GM12891 (cell line): ENCODE data around the gene C3.

ENCODE experiments used
- PAX5 ChIP-seq: IDR thresholded peaks from 2 replicates; pipeline ENCODE4 v1.6.1; 2011; ENCODE audit warnings: low read length, moderate library complexity, mild to moderate bottlenecking; ENCODE audit not compliant: insufficient read depth, severe bottlenecking
- POLR2A ChIP-seq: IDR thresholded peaks from 2 replicates; pipeline ENCODE4 v1.6.1; 2011; ENCODE audit warnings: low read depth, low read length, control low read depth
- POLR2AphosphoS5 ChIP-seq: IDR thresholded peaks from 2 replicates; pipeline ENCODE4 v1.6.1; 2011; ENCODE audit warnings: low read depth, low read length, control low read depth
- TAF1 ChIP-seq: IDR thresholded peaks from 2 replicates; pipeline ENCODE4 v1.6.1; 2011; ENCODE audit warnings: low read depth, low read length, control low read depth

GRCh38 chr19:6697291-6697690 is 23.2 kb downstream of the C3 start:
- TF ChIP-seq POLR2AphosphoS5: no peak
- no peak for TF ChIP-seq POLR2A
- TF ChIP-seq TAF1: no peak
- no peak for TF ChIP-seq PAX5
